GM23338 (cell line): ENCODE results near the gene POMC. TPM values are rescaled to one million over a fixed set of nuclear protein-coding genes. Genes with fewer than 3 reads are reported as not detected.

ENCODE experiments used
- ATAC-seq: fragments of 200-7000 bp; cut with Tn5 transposase; 3 replicates; pipeline ENCODE4 v1.9.1; 2020
- DNase-seq: peaks from one replicate; pipeline ENCODE4 v3.0.0-alpha.2; 2015; ENCODE audit warnings: low spot score
- H2AFZ ChIP-seq: fragments of 200-600 bp; sonication (generic); 2 replicates; pipeline ENCODE4 v1.8.0; 2016; ENCODE audit warnings: antibody characterized with exemption, mild to moderate bottlenecking, moderate library complexity
- H3F3A ChIP-seq: fragments of 200-600 bp; sonication (generic); replicated peaks from 2 replicates; pipeline ENCODE4 v1.8.0; 2017; ENCODE audit warnings: antibody characterized with exemption, mixed run types, low read depth
- H3K27ac ChIP-seq: fragments of 200-600 bp; sonication (generic); 2 replicates; pipeline ENCODE4 v1.6.1; 2016; ENCODE audit warnings: low read depth
- H3K27me3 ChIP-seq: fragments of 200-600 bp; sonication (generic); 2 replicates; pipeline ENCODE4 v1.8.0; 2016; ENCODE audit warnings: mild to moderate bottlenecking, mixed run types, moderate library complexity; ENCODE audit not compliant: insufficient read depth
- H3K36me3 ChIP-seq: fragments of 200-600 bp; sonication (generic); 2 replicates; pipeline ENCODE4 v1.8.0; 2016; ENCODE audit warnings: mild to moderate bottlenecking; ENCODE audit not compliant: insufficient read depth
- H3K4me1 ChIP-seq: fragments of 200-600 bp; sonication (generic); 2 replicates; pipeline ENCODE4 v1.8.0; 2016; ENCODE audit warnings: mild to moderate bottlenecking, moderate library complexity; ENCODE audit not compliant: insufficient read depth
- H3K4me2 ChIP-seq: fragments of 200-600 bp; sonication (generic); 2 replicates; pipeline ENCODE4 v1.7.1; 2017; ENCODE audit warnings: mixed run types
- H3K4me3 ChIP-seq: fragments of 200-600 bp; sonication (generic); 2 replicates; pipeline ENCODE4 v1.6.1; 2016; ENCODE audit warnings: mixed run types
- H3K79me2 ChIP-seq: fragments of 200-600 bp; sonication (generic); replicated peaks from 2 replicates; pipeline ENCODE4 v1.8.0; 2017; ENCODE audit warnings: mild to moderate bottlenecking; ENCODE audit not compliant: insufficient read depth
- H3K9me2 ChIP-seq: fragments of 200-600 bp; sonication (generic); 2 replicates; pipeline ENCODE4 v1.8.0; 2017; ENCODE audit not compliant: insufficient read depth
- H4K20me1 ChIP-seq: fragments of 200-600 bp; sonication (generic); replicated peaks from 2 replicates; pipeline ENCODE4 v1.8.0; 2017; ENCODE audit warnings: mild to moderate bottlenecking; ENCODE audit not compliant: insufficient read depth
- H3K27ac Mint-ChIP-seq: 2 replicates; pipeline ENCODE4 v1.8.0; 2020; ENCODE audit warnings: inconsistent platforms, mild to moderate bottlenecking, moderate library complexity, mixed read lengths
- H3K27me3 Mint-ChIP-seq: 3 replicates; pipeline ENCODE4 v1.8.0; 2022; ENCODE audit warnings: low read depth, mild to moderate bottlenecking, moderate library complexity, mixed read lengths, inconsistent platforms; ENCODE audit not compliant: insufficient read depth, poor library complexity
- H3K36me3 Mint-ChIP-seq: 3 replicates; pipeline ENCODE4 v1.8.0; 2021; ENCODE audit warnings: low read depth, mild to moderate bottlenecking, inconsistent platforms, moderate library complexity, mixed read lengths
- H3K4me1 Mint-ChIP-seq: 3 replicates; pipeline ENCODE4 v1.8.0; 2020; ENCODE audit warnings: mild to moderate bottlenecking, inconsistent platforms, mixed read lengths
- H3K4me3 Mint-ChIP-seq: 3 replicates; pipeline ENCODE4 v1.8.0; 2021; ENCODE audit warnings: moderate library complexity, mild to moderate bottlenecking, inconsistent platforms, mixed read lengths
- H3K9me3 Mint-ChIP-seq: 3 replicates; pipeline ENCODE4 v1.8.0; 2020; ENCODE audit warnings: moderate library complexity, mild to moderate bottlenecking, inconsistent platforms, mixed read lengths
- EZH2 ChIP-seq: fragments of 200-600 bp; sonication (generic); IDR thresholded peaks from one replicate; pipeline ENCODE4 v1.8.0; 2017; ENCODE audit warnings: antibody characterized with exemption, mild to moderate bottlenecking, low read depth; ENCODE audit not compliant: unreplicated experiment
- EZH2phosphoT487 ChIP-seq: fragments of 200-600 bp; sonication (generic); IDR thresholded peaks from one replicate; pipeline ENCODE4 v1.8.1; 2018; ENCODE audit warnings: antibody characterized with exemption; ENCODE audit not compliant: unreplicated experiment
- JUNB ChIP-seq: IDR thresholded peaks from one replicate; pipeline ENCODE4 v1.6.1; 2016; ENCODE audit warnings: antibody characterized with exemption; ENCODE audit not compliant: unreplicated experiment
- NANOG ChIP-seq: IDR thresholded peaks from 2 replicates; pipeline ENCODE4 v1.6.1; 2016; ENCODE audit warnings: antibody characterized with exemption, borderline replicate concordance
- POLR2AphosphoS5 ChIP-seq: IDR thresholded peaks from 2 replicates; pipeline ENCODE4 v1.6.1; 2016; ENCODE audit warnings: antibody characterized with exemption, low read depth
- ZNF331 ChIP-seq: fragments of 250-450 bp; sonication (Bioruptor Pico); IDR thresholded peaks from 2 replicates; pipeline ENCODE4 v1.5.0; 2020; ENCODE audit warnings: low read depth, mild to moderate bottlenecking, moderate library complexity
- polyA plus RNA-seq: library from polyadenylated mRNA; unstranded; fragments of >200 nt; fragmentation: Nextera tagmentation; extraction: Ambion mirVana; gene quantifications from 2 replicates; pipeline ENCODE4 v1.2.1, GENCODE V29; 2016
- total RNA-seq: library from RNA; depleted of rRNA; stranded (reverse); fragments of >200 nt; shearing (Covaris generic); gene quantifications from 2 replicates; pipeline ENCODE4 v1.2.3, GENCODE V29; 2014
- TF ChIP-seq, protein P1 (sequence below): IDR thresholded peaks from one replicate; pipeline ENCODE4 v1.6.1; 2018; ENCODE audit warnings: antibody characterized with exemption; ENCODE audit not compliant: unreplicated experiment
- TF ChIP-seq, protein P2 (sequence below): fragments of 250-450 bp; sonication (Bioruptor Pico); IDR thresholded peaks from 2 replicates; pipeline ENCODE4 v1.5.0; 2020; ENCODE audit warnings: mild to moderate bottlenecking, moderate library complexity
- TF ChIP-seq, protein P3 (sequence below), 2 experiments: fragments of 200-600 bp in 1 of 2; sonication (generic) in 1 of 2; conservative IDR thresholded peaks; 2 replicates each; pipeline versions ENCODE4 v1.5.1 to v1.6.1; 2016 to 2017; ENCODE audit warnings: antibody characterized with exemption in 2 of 2, low read depth in 2 of 2, mild to moderate bottlenecking in 2 of 2, moderate library complexity in 1 of 2

The POMC gene
- total and polyA plus RNA-seq, 2 experiments from 2014 or later: 8.5 to 12.3 TPM

DNA sequence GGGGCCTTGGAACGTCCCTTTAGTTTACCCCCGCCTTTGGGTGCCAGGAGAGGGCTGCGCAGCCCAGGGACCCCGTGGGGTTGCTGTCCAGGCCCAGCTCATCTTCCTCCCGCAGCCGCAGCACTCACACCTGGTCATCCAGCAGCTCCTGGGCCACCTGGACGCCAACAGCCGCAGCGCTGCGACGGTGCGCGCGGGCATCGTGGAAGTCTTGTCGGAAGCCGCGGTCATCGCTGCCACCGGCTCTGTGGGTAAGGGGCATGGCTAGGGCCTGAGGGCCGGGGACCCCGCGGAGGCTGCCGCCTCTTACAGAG lies 37.2 kb downstream of the POMC start:
- peak overlapping the region; percentile 76 for H2AFZ ChIP-seq
- TF ChIP-seq JUNB: no peak
- TF ChIP-seq, protein P1, sequence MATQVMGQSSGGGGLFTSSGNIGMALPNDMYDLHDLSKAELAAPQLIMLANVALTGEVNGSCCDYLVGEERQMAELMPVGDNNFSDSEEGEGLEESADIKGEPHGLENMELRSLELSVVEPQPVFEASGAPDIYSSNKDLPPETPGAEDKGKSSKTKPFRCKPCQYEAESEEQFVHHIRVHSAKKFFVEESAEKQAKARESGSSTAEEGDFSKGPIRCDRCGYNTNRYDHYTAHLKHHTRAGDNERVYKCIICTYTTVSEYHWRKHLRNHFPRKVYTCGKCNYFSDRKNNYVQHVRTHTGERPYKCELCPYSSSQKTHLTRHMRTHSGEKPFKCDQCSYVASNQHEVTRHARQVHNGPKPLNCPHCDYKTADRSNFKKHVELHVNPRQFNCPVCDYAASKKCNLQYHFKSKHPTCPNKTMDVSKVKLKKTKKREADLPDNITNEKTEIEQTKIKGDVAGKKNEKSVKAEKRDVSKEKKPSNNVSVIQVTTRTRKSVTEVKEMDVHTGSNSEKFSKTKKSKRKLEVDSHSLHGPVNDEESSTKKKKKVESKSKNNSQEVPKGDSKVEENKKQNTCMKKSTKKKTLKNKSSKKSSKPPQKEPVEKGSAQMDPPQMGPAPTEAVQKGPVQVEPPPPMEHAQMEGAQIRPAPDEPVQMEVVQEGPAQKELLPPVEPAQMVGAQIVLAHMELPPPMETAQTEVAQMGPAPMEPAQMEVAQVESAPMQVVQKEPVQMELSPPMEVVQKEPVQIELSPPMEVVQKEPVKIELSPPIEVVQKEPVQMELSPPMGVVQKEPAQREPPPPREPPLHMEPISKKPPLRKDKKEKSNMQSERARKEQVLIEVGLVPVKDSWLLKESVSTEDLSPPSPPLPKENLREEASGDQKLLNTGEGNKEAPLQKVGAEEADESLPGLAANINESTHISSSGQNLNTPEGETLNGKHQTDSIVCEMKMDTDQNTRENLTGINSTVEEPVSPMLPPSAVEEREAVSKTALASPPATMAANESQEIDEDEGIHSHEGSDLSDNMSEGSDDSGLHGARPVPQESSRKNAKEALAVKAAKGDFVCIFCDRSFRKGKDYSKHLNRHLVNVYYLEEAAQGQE: no peak
- TF ChIP-seq EZH2phosphoT487: no peak
- TF ChIP-seq NANOG: no peak
- TF ChIP-seq POLR2AphosphoS5: no peak
- TF ChIP-seq ZNF331: no peak
- TF ChIP-seq, protein P2, sequence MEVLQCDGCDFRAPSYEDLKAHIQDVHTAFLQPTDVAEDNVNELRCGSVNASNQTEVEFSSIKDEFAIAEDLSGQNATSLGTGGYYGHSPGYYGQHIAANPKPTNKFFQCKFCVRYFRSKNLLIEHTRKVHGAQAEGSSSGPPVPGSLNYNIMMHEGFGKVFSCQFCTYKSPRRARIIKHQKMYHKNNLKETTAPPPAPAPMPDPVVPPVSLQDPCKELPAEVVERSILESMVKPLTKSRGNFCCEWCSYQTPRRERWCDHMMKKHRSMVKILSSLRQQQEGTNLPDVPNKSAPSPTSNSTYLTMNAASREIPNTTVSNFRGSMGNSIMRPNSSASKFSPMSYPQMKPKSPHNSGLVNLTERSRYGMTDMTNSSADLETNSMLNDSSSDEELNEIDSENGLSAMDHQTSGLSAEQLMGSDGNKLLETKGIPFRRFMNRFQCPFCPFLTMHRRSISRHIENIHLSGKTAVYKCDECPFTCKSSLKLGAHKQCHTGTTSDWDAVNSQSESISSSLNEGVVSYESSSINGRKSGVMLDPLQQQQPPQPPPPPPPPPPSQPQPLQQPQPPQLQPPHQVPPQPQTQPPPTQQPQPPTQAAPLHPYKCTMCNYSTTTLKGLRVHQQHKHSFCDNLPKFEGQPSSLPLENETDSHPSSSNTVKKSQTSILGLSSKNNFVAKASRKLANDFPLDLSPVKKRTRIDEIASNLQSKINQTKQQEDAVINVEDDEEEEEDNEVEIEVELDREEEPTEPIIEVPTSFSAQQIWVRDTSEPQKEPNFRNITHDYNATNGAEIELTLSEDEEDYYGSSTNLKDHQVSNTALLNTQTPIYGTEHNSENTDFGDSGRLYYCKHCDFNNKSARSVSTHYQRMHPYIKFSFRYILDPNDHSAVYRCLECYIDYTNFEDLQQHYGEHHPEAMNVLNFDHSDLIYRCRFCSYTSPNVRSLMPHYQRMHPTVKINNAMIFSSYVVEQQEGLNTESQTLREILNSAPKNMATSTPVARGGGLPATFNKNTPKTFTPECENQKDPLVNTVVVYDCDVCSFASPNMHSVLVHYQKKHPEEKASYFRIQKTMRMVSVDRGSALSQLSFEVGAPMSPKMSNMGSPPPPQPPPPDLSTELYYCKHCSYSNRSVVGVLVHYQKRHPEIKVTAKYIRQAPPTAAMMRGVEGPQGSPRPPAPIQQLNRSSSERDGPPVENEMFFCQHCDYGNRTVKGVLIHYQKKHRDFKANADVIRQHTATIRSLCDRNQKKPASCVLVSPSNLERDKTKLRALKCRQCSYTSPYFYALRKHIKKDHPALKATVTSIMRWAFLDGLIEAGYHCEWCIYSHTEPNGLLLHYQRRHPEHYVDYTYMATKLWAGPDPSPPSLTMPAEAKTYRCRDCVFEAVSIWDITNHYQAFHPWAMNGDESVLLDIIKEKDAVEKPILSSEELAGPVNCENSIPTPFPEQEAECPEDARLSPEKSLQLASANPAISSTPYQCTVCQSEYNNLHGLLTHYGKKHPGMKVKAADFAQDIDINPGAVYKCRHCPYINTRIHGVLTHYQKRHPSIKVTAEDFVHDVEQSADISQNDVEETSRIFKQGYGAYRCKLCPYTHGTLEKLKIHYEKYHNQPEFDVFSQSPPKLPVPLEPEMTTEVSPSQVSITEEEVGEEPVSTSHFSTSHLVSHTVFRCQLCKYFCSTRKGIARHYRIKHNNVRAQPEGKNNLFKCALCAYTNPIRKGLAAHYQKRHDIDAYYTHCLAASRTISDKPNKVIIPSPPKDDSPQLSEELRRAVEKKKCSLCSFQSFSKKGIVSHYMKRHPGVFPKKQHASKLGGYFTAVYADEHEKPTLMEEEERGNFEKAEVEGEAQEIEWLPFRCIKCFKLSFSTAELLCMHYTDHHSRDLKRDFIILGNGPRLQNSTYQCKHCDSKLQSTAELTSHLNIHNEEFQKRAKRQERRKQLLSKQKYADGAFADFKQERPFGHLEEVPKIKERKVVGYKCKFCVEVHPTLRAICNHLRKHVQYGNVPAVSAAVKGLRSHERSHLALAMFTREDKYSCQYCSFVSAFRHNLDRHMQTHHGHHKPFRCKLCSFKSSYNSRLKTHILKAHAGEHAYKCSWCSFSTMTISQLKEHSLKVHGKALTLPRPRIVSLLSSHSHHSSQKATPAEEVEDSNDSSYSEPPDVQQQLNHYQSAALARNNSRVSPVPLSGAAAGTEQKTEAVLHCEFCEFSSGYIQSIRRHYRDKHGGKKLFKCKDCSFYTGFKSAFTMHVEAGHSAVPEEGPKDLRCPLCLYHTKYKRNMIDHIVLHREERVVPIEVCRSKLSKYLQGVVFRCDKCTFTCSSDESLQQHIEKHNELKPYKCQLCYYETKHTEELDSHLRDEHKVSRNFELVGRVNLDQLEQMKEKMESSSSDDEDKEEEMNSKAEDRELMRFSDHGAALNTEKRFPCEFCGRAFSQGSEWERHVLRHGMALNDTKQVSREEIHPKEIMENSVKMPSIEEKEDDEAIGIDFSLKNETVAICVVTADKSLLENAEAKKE (CRISPR knock-in tag): no peak
- no peak for TF ChIP-seq EZH2
- TF ChIP-seq, protein P3, sequence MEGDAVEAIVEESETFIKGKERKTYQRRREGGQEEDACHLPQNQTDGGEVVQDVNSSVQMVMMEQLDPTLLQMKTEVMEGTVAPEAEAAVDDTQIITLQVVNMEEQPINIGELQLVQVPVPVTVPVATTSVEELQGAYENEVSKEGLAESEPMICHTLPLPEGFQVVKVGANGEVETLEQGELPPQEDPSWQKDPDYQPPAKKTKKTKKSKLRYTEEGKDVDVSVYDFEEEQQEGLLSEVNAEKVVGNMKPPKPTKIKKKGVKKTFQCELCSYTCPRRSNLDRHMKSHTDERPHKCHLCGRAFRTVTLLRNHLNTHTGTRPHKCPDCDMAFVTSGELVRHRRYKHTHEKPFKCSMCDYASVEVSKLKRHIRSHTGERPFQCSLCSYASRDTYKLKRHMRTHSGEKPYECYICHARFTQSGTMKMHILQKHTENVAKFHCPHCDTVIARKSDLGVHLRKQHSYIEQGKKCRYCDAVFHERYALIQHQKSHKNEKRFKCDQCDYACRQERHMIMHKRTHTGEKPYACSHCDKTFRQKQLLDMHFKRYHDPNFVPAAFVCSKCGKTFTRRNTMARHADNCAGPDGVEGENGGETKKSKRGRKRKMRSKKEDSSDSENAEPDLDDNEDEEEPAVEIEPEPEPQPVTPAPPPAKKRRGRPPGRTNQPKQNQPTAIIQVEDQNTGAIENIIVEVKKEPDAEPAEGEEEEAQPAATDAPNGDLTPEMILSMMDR (conservative IDR thresholded peaks at IDR 0.05; ENCODE audit: low read depth in 2 of 2): no peak
- H3K79me2 ChIP-seq: no peaks in the 10 kb centered on the region
- H3K4me3 ChIP-seq: peak overlapping the region; percentile 57
- Mint-ChIP-seq H3K27me3 (peaks cover 28% of the 10 kb centered on the region), H3K36me3 (no peaks in the 10 kb centered on the region; the same call in 2 of the 3 replicates), H3K9me3 (no peaks in the 10 kb centered on the region; the same call in 2 of the 3 replicates), H3K4me1 (peaks cover 9% of the 10 kb centered on the region), H3K27ac (no peak overlapping the region), H3K4me3 (peak overlapping the region; percentile 73)
- no peaks in the 10 kb centered on the region for H3K36me3 ChIP-seq
- no peaks in the 10 kb centered on the region; the same call in 1 of the 2 replicates for H4K20me1 ChIP-seq
- no peak for DNase-seq
- H3K4me1 ChIP-seq: peaks cover 8% of the 10 kb centered on the region
- ATAC-seq: peak; percentile 6; the same call in 1 of the 3 replicates
- peaks cover 32% of the 10 kb centered on the region for H3K27me3 ChIP-seq
- peak overlapping the region; percentile 89 for H3K4me2 ChIP-seq
- H3F3A ChIP-seq: no peaks in the 10 kb centered on the region
- H3K9me2 ChIP-seq: no peaks in the 10 kb centered on the region
- no peak overlapping the region for H3K27ac ChIP-seq
